Endothelial cell of umbilical vein (primary cell): ENCODE data around the gene NANS. TPM values are rescaled to one million over a fixed set of nuclear protein-coding genes. Genes with fewer than 3 reads are reported as not detected.

Source experiments
- BruUV-seq: library from RNA; stranded (reverse); fragments of 400-500 nt; replicated peaks from 2 replicates; lab custom pipeline; 2021; lab: Mats Ljungman, UMichigan
- CTCF ChIA-PET: fragments of 300-600, 350-600 bp; sonication (Branson Sonifier 250); formaldehyde crosslinking; loops from one replicate; lab custom pipeline; 2021; ENCODE audit warnings: antibody characterized with exemption, inconsistent platforms; lab: Charles Lee
- POLR2A ChIA-PET: fragments of 300-600, 350-600 bp; sonication (Branson Sonifier 250); formaldehyde crosslinking; loops from one replicate; lab custom pipeline; 2021; ENCODE audit warnings: antibody characterized with exemption, inconsistent platforms; lab: Charles Lee
- DNase-seq: peaks from one replicate; pipeline ENCODE4 v3.0.0-alpha.2; 2011; ENCODE audit warnings: low read depth, low spot score
- FAIRE-seq: peaks from 2 replicates; lab custom pipeline; 2011; peaks lifted over from hg19 to GRCh38; lab: Jason Lieb, UNC
- H2AFZ ChIP-seq: 2 replicates; pipeline ENCODE4 v1.6.0; 2012; ENCODE audit warnings: low read depth, low read length, control low read depth, inconsistent platforms
- H3K27ac ChIP-seq: 2 replicates; pipeline ENCODE4 v1.5.1; 2011; ENCODE audit warnings: low read depth, mild to moderate bottlenecking, control low read depth, low read length, moderate library complexity; ENCODE audit not compliant: insufficient read depth
- H3K27me3 ChIP-seq, 2 experiments: 2 replicates each; pipeline versions ENCODE4 v1.6.0 to v1.6.1; 2011; ENCODE audit warnings: low read length in 2 of 2, mixed read lengths in 1 of 2; ENCODE audit not compliant: control insufficient read depth in 2 of 2, insufficient read depth in 2 of 2
- H3K36me3 ChIP-seq, 2 experiments: 2 replicates in 1 of 2; 3 replicates in 1 of 2; pipeline ENCODE4 v1.5.1; 2011; ENCODE audit warnings: low read length in 2 of 2, mild to moderate bottlenecking in 1 of 2, moderate library complexity in 1 of 2; ENCODE audit not compliant: control insufficient read depth in 2 of 2, insufficient read depth in 2 of 2; ENCODE audit errors: extremely low read depth in 1 of 2
- H3K4me1 ChIP-seq: 3 replicates; pipeline ENCODE4 v1.5.1; 2011; ENCODE audit warnings: mild to moderate bottlenecking, low read length; ENCODE audit not compliant: control insufficient read depth, insufficient read depth; ENCODE audit errors: extremely low read depth
- H3K4me2 ChIP-seq: 2 replicates; pipeline ENCODE4 v1.6.1; 2011; ENCODE audit warnings: low read length, control low read depth, mixed read lengths; ENCODE audit not compliant: insufficient read depth
- H3K4me3 ChIP-seq, 3 experiments: fragments of 200-600 bp in 1 of 3; sonication (generic), shearing (Covaris generic) in 1 of 3; replicated peaks in 1 of 3; 2 replicates each; pipeline ENCODE4 v1.5.1; 2011 to 2016; ENCODE audit warnings: control low read depth in 3 of 3, low read length in 3 of 3, mild to moderate bottlenecking in 2 of 3, inconsistent platforms in 1 of 3, low read depth in 1 of 3, moderate library complexity in 1 of 3; ENCODE audit not compliant: insufficient read depth in 1 of 3
- H3K79me2 ChIP-seq: 2 replicates; pipeline ENCODE4 v1.6.0; 2012; ENCODE audit warnings: low read length, inconsistent platforms; ENCODE audit not compliant: control insufficient read depth, insufficient read depth
- H3K9ac ChIP-seq: replicated peaks from 2 replicates; pipeline ENCODE3; 2011; ENCODE audit warnings: low read length, control low read depth; ENCODE audit not compliant: insufficient read depth; ENCODE audit errors: extremely low read depth
- H3K9me1 ChIP-seq: replicated peaks from 3 replicates; pipeline ENCODE4 v1.6.0; 2011; ENCODE audit warnings: mild to moderate bottlenecking, low read length; ENCODE audit not compliant: control insufficient read depth, insufficient read depth; ENCODE audit errors: extremely low read depth
- H3K9me3 ChIP-seq: replicated peaks from 2 replicates; pipeline ENCODE4 v1.5.1; 2012; ENCODE audit warnings: low read length, inconsistent platforms; ENCODE audit not compliant: control insufficient read depth, insufficient read depth
- H4K20me1 ChIP-seq: replicated peaks from 2 replicates; pipeline ENCODE3; 2011; ENCODE audit warnings: mild to moderate bottlenecking, low read length; ENCODE audit not compliant: control insufficient read depth, insufficient read depth; ENCODE audit errors: extremely low read depth
- CTCF ChIP-seq, 2 donors: IDR thresholded peaks; 1 replicate in 1 of 2; 2 replicates in 1 of 2; pipeline ENCODE4 v1.5.1; 2011; ENCODE audit warnings: low read length in 2 of 2, mild to moderate bottlenecking in 2 of 2, moderate library complexity in 2 of 2, control low read depth in 1 of 2, inconsistent platforms in 1 of 2, low read depth in 1 of 2; ENCODE audit not compliant: insufficient read depth in 1 of 2; ENCODE audit errors: extremely low read depth in 1 of 2
- EZH2 ChIP-seq: IDR thresholded peaks from 2 replicates; pipeline ENCODE4 v1.6.1; 2012; ENCODE audit warnings: borderline replicate concordance, low read depth, mild to moderate bottlenecking, moderate library complexity, low read length, inconsistent platforms; ENCODE audit not compliant: severe bottlenecking
- FOS ChIP-seq: IDR thresholded peaks from 2 replicates; pipeline ENCODE4 v1.6.1; 2011; ENCODE audit warnings: mild to moderate bottlenecking, low read length, moderate library complexity, borderline replicate concordance; ENCODE audit not compliant: insufficient read depth
- GATA2 ChIP-seq: IDR thresholded peaks from 2 replicates; pipeline ENCODE4 v1.7.0; 2011; ENCODE audit warnings: low read depth, mild to moderate bottlenecking, moderate library complexity, mixed read lengths, low read length; ENCODE audit not compliant: insufficient read length, insufficient read depth
- JUN ChIP-seq: IDR thresholded peaks from 2 replicates; pipeline ENCODE4 v1.6.1; 2011; ENCODE audit warnings: borderline replicate concordance, low read depth; ENCODE audit not compliant: insufficient read length, insufficient read depth
- MAX ChIP-seq: IDR thresholded peaks from 2 replicates; pipeline ENCODE4 v1.6.1; 2011; ENCODE audit not compliant: insufficient read depth, insufficient read length
- MYC ChIP-seq: IDR thresholded peaks from one replicate; pipeline ENCODE4 v1.6.1; 2011; ENCODE audit warnings: mild to moderate bottlenecking, low read depth, low read length
- POLR2A ChIP-seq: IDR thresholded peaks from 2 replicates; pipeline ENCODE4 v1.6.1; 2012; ENCODE audit warnings: low read depth, mild to moderate bottlenecking, control low read depth, low read length
- POLR2AphosphoS5 ChIP-seq: IDR thresholded peaks from 2 replicates; pipeline ENCODE4 v1.6.1; 2012; ENCODE audit warnings: low read depth, mild to moderate bottlenecking, control low read depth, low read length, moderate library complexity; ENCODE audit not compliant: insufficient read depth
- dilution Hi-C: fragments of 300-500 bp; cut with MboI; formaldehyde crosslinking; loops from one replicate; pipeline ENCODE4 v1.15.0; 2019; ENCODE audit warnings: low sequenced_read_pairs; ENCODE audit not compliant: extremely low pct_ligation_motif_present
- intact Hi-C: fragments of 100-400 bp; cut with micrococcal nuclease; formaldehyde crosslinking; loops from one replicate; pipeline ENCODE4 v1.10.0; 2022
- polyA plus RNA-seq, 4 experiments: library from polyadenylated mRNA; depleted of rRNA in 3 of 4; stranded (reverse) in 3 of 4; unstranded in 1 of 4; fragments of >200 nt; gene quantifications; 2 replicates each; pipeline versions ENCODE4 v1.2.1 to v1.2.3, GENCODE V29; 2011 to 2012; ENCODE audit warnings: missing spikeins in 1 of 4
- total RNA-seq: library from RNA; stranded (reverse); gene quantifications from 2 replicates; pipeline ENCODE4 v1.2.3, GENCODE V29; 2021

Gene NANS
- total and polyA plus RNA-seq, 2 donors (not counting 3 experiments of a cell fraction or from before 2014, with no cell fraction given), result 85.1 to 108 TPM

- no peak overlapping the region for H3K9ac ChIP-seq
- H3K27ac ChIP-seq, result no peak overlapping the region
- no peaks in the 10 kb centered on the region for H3K27me3 ChIP-seq
- no peaks in the 10 kb centered on the region for H3K9me1 ChIP-seq
- TF ChIP-seq MYC (no peak), JUN (no peak), GATA2 (no peak), CTCF (IDR thresholded peaks at IDR 0.05; ENCODE audit: extremely low read depth in 1 of 2, insufficient read depth in 1 of 2, low read depth in 1 of 2, low read length in 2 of 2) (no peak), FOS (no peak), POLR2AphosphoS5 (no peak), POLR2A (no peak), MAX (no peak), EZH2 (no peak)
- H2AFZ ChIP-seq, result no peak overlapping the region
- ChIA-PET CTCF (interaction anchor here (0.7 to 2.4 kb wide), 2 partner anchors 17 to 51 kb away, joined by 3 to 12 read pairs; no protein-coding TSS in a partner anchor), POLR2A (no interaction called here)
- peaks cover 15 to 18% of the 10 kb centered on the region in 2 experiments for H3K36me3 ChIP-seq
- peaks cover 10% of the 10 kb centered on the region for H3K4me1 ChIP-seq
- no peaks in the 10 kb centered on the region for H4K20me1 ChIP-seq
- no peak for DNase-seq
- H3K9me3 ChIP-seq, result no peaks in the 10 kb centered on the region
- no TSS peak for BruUV-seq
- H3K79me2 ChIP-seq, result no peaks in the 10 kb centered on the region
- no peak overlapping the region for H3K4me3 ChIP-seq
- H3K4me2 ChIP-seq, result no peak overlapping the region
- intact Hi-C loops (no loop called here), dilution Hi-C loops (no loop called here)
- FAIRE-seq, result no peak
Measured at GRCh38 chr9:98017306-98017705, 39.2 kb upstream of the NANS start.
